Tibial nerve (tissue), 4 donors: ENCODE measurements around the gene CCDC149.

Experiments used
- EP300 ChIP-seq, 2 donors: sonication (generic); formaldehyde crosslinking; IDR thresholded peaks; one replicate each; pipeline ENCODE4 v1.6.1; 2017; ENCODE audit warnings: antibody characterized with exemption in 2 of 2, mild to moderate bottlenecking in 1 of 2
- POLR2A ChIP-seq, 2 donors: fragments of 450-650 bp; IDR thresholded peaks; one replicate each; pipeline ENCODE4 v1.6.1; 2017; ENCODE audit warnings: antibody characterized with exemption in 2 of 2, mild to moderate bottlenecking in 2 of 2, moderate library complexity in 2 of 2
- TF ChIP-seq, protein P1 (sequence below), 5 experiments: fragments of 200-600 bp in 3 of 5; fragments of 450-650 bp in 2 of 5; sonication (generic) in 3 of 5; IDR thresholded peaks; one replicate each; pipeline ENCODE4 v1.5.1; 2016 to 2019; ENCODE audit warnings: antibody characterized with exemption in 5 of 5, mild to moderate bottlenecking in 3 of 5, moderate library complexity in 2 of 5

DNA sequence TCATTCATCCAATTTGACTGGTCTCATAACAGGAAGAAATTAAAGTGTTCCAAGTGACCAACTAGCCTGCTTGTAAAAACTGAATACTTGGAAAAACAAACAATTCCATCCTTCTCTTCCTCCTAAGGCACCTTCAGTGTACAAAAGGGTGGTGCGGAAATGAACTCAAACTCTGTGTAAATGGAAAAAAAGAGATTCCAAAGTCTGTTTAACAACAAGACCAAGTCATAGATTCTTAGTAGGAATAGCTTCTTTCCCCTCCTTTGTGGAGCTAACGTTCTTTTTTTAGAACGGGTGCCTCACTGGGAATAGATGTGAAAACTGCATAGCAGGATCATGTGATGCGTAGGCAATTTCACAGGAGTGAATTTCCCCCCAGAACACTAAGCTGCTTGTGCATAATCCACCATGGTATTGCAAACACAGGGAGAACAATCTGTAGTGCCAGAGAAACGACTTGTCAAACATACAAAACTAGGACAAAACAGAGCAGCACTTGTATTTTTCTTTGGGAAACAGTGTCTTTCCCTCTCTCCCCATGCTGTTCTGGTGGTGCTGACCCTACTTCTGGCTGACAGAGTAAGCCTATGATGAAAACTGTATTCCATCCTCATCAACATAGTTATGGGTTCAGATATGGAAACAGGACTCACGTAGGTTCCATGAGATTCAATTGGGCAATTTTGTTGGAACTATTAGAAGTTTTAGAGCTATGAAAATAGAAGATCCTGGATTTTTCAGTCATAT lies 130.7 kb downstream of the CCDC149 start:
- TF ChIP-seq, protein P1, sequence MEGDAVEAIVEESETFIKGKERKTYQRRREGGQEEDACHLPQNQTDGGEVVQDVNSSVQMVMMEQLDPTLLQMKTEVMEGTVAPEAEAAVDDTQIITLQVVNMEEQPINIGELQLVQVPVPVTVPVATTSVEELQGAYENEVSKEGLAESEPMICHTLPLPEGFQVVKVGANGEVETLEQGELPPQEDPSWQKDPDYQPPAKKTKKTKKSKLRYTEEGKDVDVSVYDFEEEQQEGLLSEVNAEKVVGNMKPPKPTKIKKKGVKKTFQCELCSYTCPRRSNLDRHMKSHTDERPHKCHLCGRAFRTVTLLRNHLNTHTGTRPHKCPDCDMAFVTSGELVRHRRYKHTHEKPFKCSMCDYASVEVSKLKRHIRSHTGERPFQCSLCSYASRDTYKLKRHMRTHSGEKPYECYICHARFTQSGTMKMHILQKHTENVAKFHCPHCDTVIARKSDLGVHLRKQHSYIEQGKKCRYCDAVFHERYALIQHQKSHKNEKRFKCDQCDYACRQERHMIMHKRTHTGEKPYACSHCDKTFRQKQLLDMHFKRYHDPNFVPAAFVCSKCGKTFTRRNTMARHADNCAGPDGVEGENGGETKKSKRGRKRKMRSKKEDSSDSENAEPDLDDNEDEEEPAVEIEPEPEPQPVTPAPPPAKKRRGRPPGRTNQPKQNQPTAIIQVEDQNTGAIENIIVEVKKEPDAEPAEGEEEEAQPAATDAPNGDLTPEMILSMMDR (IDR thresholded peaks at IDR 0.05) = no peak
- no peak for TF ChIP-seq POLR2A (IDR thresholded peaks at IDR 0.05)
- TF ChIP-seq EP300 (IDR thresholded peaks at IDR 0.05) = peak in 1 of 2 donors; percentile 90
